ENCODE data around the gene ABCG1.

- no peak for TF ChIP-seq GATA2 (IDR thresholded peaks at IDR 0.05; ENCODE audit: low read depth, low read length)
- no peak for TF ChIP-seq GATA3 (IDR thresholded peaks at IDR 0.05; ENCODE audit: low read depth, low read length)
Observed at GRCh38 chr21:42228709-42229220, 9.8 kb downstream of the ABCG1 start.
